ENCODE measurements around the gene BNIP5. TPM values are rescaled to one million over a fixed set of nuclear protein-coding genes. Genes with fewer than 3 reads are reported as not detected.

The BNIP5 gene
- total and polyA plus RNA-seq, 2 of the 13 experiments (the other 11 are each of a cell fraction or from before 2014, with no cell fraction given): not detected

GRCh38 chr6:36286858-36287257, 49.8 kb downstream of the BNIP5 start (continued):
- TF ChIP-seq, protein P1, sequence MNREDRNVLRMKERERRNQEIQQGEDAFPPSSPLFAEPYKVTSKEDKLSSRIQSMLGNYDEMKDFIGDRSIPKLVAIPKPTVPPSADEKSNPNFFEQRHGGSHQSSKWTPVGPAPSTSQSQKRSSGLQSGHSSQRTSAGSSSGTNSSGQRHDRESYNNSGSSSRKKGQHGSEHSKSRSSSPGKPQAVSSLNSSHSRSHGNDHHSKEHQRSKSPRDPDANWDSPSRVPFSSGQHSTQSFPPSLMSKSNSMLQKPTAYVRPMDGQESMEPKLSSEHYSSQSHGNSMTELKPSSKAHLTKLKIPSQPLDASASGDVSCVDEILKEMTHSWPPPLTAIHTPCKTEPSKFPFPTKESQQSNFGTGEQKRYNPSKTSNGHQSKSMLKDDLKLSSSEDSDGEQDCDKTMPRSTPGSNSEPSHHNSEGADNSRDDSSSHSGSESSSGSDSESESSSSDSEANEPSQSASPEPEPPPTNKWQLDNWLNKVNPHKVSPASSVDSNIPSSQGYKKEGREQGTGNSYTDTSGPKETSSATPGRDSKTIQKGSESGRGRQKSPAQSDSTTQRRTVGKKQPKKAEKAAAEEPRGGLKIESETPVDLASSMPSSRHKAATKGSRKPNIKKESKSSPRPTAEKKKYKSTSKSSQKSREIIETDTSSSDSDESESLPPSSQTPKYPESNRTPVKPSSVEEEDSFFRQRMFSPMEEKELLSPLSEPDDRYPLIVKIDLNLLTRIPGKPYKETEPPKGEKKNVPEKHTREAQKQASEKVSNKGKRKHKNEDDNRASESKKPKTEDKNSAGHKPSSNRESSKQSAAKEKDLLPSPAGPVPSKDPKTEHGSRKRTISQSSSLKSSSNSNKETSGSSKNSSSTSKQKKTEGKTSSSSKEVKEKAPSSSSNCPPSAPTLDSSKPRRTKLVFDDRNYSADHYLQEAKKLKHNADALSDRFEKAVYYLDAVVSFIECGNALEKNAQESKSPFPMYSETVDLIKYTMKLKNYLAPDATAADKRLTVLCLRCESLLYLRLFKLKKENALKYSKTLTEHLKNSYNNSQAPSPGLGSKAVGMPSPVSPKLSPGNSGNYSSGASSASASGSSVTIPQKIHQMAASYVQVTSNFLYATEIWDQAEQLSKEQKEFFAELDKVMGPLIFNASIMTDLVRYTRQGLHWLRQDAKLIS (CRISPR knock-in tag; IDR thresholded peaks at IDR 0.05): no peak
- TF ChIP-seq ZNF367 (CRISPR knock-in tag; IDR thresholded peaks at IDR 0.05; ENCODE audit: borderline replicate concordance) (no peak), TSC22D2 (CRISPR knock-in tag; IDR thresholded peaks at IDR 0.05; ENCODE audit: borderline replicate concordance) (no peak), ELF1 (CRISPR knock-in tag; IDR thresholded peaks at IDR 0.05) (no peak)

- POLR2A ChIA-PET: no interaction called here
- H4K20me1 ChIP-seq (ENCODE audit: insufficient read depth, low read length): no peaks in the 10 kb centered on the region
- CTCF ChIA-PET (ENCODE audit: low intra/inter-chr PET ratio, low total read pairs): no interaction called here
- no peak for TF ChIP-seq ZNF343 (CRISPR knock-in tag; IDR thresholded peaks at IDR 0.05)
- TF ChIP-seq, protein P2, sequence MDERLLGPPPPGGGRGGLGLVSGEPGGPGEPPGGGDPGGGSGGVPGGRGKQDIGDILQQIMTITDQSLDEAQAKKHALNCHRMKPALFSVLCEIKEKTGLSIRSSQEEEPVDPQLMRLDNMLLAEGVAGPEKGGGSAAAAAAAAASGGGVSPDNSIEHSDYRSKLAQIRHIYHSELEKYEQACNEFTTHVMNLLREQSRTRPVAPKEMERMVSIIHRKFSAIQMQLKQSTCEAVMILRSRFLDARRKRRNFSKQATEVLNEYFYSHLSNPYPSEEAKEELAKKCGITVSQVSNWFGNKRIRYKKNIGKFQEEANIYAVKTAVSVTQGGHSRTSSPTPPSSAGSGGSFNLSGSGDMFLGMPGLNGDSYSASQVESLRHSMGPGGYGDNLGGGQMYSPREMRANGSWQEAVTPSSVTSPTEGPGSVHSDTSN (CRISPR knock-in tag; IDR thresholded peaks at IDR 0.05): no peak
- no peak overlapping the region for H3K9ac ChIP-seq (ENCODE audit: insufficient read depth, low read depth, low read length)
- 13% methylated on average over 1 of the region's 1 CpG for WGBS (ENCODE audit: low lambda C conversion rate)
- in situ Hi-C loops (cut with HindIII; ENCODE audit: extremely low pct_ligation_motif_present, low pct_unique_long_range_greater_than_20kb): no loop called here
- H3K4me3 ChIP-seq (replicated peaks in 1 of 3; ENCODE audit: insufficient read depth in 1 of 3, low read depth in 2 of 3, low read length in 3 of 3): no peak overlapping the region
- ATAC-seq (no peak), DNase-seq (ENCODE audit: low spot score) (no peak), FAIRE-seq (no peak)
- H3K27ac ChIP-seq (ENCODE audit: extremely low read length, insufficient read depth, low read length): no peak overlapping the region
- H3K4me1 ChIP-seq (ENCODE audit: insufficient read depth, low read length): peaks cover 6% of the 10 kb centered on the region
- no peaks in the 10 kb centered on the region for H3K36me3 ChIP-seq (replicated peaks in 1 of 2; ENCODE audit: control insufficient read depth in 1 of 2, insufficient read depth in 2 of 2, low read length in 2 of 2)
- no peak overlapping the region for H3K4me2 ChIP-seq (ENCODE audit: low read depth, low read length)
- H3K79me2 ChIP-seq (ENCODE audit: insufficient read depth, low read length): no peaks in the 10 kb centered on the region
- peaks cover 2 to 6% of the 10 kb centered on the region in 2 experiments; a peak in 4 of 5 replicates for H3K27me3 ChIP-seq (ENCODE audit: control insufficient read depth in 1 of 2, insufficient read depth in 2 of 2, low read length in 2 of 2)
- no peaks in the 10 kb centered on the region for H3K9me3 ChIP-seq (ENCODE audit: low read length)
- no peak overlapping the region for H2AFZ ChIP-seq (ENCODE audit: low read length)
- intact Hi-C loops (cut with micrococcal nuclease; ENCODE audit: unreplicated experiment): no loop called here
- no TSS peak for BruUV-seq (replicated peaks)
These were observed 50.9 kb downstream of the BNIP5 start for GRCh38 chr6:36285797-36286196.

Measured in HepG2 (cell line).